ENCODE measurements around the gene IFI27L1.

The IFI27L1 gene

DNA sequence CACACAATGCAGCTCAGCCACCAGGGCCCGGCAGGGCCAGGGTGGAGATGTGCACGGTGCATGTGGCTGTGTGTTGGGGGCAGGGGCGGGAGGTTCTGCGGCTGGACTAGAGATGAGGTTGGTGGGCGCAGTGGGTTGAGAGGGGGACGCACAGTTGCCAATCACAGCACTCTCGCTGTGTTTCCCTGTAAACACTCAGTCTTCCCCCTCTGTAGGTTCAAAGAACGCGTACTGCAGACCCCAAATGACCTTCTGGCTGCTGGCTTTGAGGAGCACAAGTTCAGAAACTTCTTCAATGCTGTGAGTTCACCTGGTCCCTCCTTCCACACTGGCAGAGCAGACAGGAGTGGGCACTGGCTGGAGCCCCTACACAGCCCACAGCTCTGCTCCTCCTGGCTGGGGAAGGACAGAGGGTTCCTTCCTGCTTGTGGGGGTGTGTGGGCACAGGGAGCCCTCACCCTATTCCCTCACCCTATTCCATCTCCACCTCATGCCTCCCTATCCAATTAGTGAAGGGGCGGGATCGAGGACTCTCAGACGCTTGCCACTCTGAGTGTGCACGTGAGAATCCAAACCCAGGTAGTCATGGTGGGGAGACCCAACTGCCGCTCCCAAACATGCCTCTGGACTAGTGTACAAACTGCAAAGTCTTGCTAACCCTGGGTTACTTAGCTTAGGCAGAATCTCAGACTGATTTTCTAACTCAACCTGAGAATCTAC is 37.2 kb upstream of the IFI27L1 start:
- no peaks in the 10 kb centered on the region for H3K27me3 ChIP-seq (replicated peaks; ENCODE audit: insufficient read depth, low read length)
- H3K4me1 ChIP-seq (ENCODE audit: low read length) = no peaks in the 10 kb centered on the region
- no peaks in the 10 kb centered on the region for H3K9me2 ChIP-seq (replicated peaks; ENCODE audit: insufficient read depth, low read length)
- no peak overlapping the region for H2AFZ ChIP-seq (ENCODE audit: low read length)
- H3K4me2 ChIP-seq (ENCODE audit: low read depth, low read length) = no peak overlapping the region
- H3K9ac ChIP-seq (ENCODE audit: low read length) = no peak overlapping the region
- no peaks in the 10 kb centered on the region for H4K20me1 ChIP-seq (ENCODE audit: insufficient read depth, low read length)
- no peak overlapping the region for H3K4me3 ChIP-seq (ENCODE audit: low read length)
- H3F3A ChIP-seq (ENCODE audit: insufficient read depth, low read length) = no peaks in the 10 kb centered on the region
- no peaks in the 10 kb centered on the region for H3K79me2 ChIP-seq (ENCODE audit: low read length)
- no peaks in the 10 kb centered on the region for H3K36me3 ChIP-seq (replicated peaks; ENCODE audit: insufficient read depth, low read length)
- no peak for DNase-seq
- no peak overlapping the region for H3K27ac ChIP-seq (ENCODE audit: low read length)
- no peaks in the 10 kb centered on the region for H3K9me3 ChIP-seq (replicated peaks; ENCODE audit: insufficient read depth, low read length)
- TF ChIP-seq EZH2 (optimal IDR thresholded peaks at IDR 0.05; ENCODE audit: low read depth, low read length) = no peak
- TF ChIP-seq EZH2phosphoT487 (IDR thresholded peaks at IDR 0.05; ENCODE audit: low read length) = no peak
- TF ChIP-seq, protein P1, sequence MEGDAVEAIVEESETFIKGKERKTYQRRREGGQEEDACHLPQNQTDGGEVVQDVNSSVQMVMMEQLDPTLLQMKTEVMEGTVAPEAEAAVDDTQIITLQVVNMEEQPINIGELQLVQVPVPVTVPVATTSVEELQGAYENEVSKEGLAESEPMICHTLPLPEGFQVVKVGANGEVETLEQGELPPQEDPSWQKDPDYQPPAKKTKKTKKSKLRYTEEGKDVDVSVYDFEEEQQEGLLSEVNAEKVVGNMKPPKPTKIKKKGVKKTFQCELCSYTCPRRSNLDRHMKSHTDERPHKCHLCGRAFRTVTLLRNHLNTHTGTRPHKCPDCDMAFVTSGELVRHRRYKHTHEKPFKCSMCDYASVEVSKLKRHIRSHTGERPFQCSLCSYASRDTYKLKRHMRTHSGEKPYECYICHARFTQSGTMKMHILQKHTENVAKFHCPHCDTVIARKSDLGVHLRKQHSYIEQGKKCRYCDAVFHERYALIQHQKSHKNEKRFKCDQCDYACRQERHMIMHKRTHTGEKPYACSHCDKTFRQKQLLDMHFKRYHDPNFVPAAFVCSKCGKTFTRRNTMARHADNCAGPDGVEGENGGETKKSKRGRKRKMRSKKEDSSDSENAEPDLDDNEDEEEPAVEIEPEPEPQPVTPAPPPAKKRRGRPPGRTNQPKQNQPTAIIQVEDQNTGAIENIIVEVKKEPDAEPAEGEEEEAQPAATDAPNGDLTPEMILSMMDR (IDR thresholded peaks at IDR 0.05; ENCODE audit: low read length) = no peak

- no peak overlapping the region for H3K9ac ChIP-seq (ENCODE audit: low read length)
- no peaks in the 10 kb centered on the region for H4K20me1 ChIP-seq (ENCODE audit: insufficient read depth, low read length)
- no peak overlapping the region for H3K4me3 ChIP-seq (ENCODE audit: low read length)
- no peak overlapping the region for H3K27ac ChIP-seq (ENCODE audit: low read length)
- H3K27me3 ChIP-seq (replicated peaks; ENCODE audit: insufficient read depth, low read length) = no peaks in the 10 kb centered on the region
- H3K9me2 ChIP-seq (replicated peaks; ENCODE audit: insufficient read depth, low read length) = no peaks in the 10 kb centered on the region
- H3K79me2 ChIP-seq (ENCODE audit: low read length) = no peaks in the 10 kb centered on the region
- H3F3A ChIP-seq (ENCODE audit: insufficient read depth, low read length) = no peaks in the 10 kb centered on the region
- H3K36me3 ChIP-seq (replicated peaks; ENCODE audit: insufficient read depth, low read length) = no peaks in the 10 kb centered on the region
- no peaks in the 10 kb centered on the region for H3K9me3 ChIP-seq (replicated peaks; ENCODE audit: insufficient read depth, low read length)
- no peak overlapping the region for H2AFZ ChIP-seq (ENCODE audit: low read length)
- no peak for TF ChIP-seq EZH2phosphoT487 (IDR thresholded peaks at IDR 0.05; ENCODE audit: low read length)
- TF ChIP-seq, protein P1 (IDR thresholded peaks at IDR 0.05; ENCODE audit: low read length) = no peak
- no peak for TF ChIP-seq EZH2 (optimal IDR thresholded peaks at IDR 0.05; ENCODE audit: low read depth, low read length)
- no peak overlapping the region for H3K4me2 ChIP-seq (ENCODE audit: low read depth, low read length)
- no peaks in the 10 kb centered on the region for H3K4me1 ChIP-seq (ENCODE audit: low read length)
- DNase-seq = no peak
These were observed 36.5 kb upstream of the IFI27L1 start for GRCh38 chr14:94044476-94045091.

DNA sequence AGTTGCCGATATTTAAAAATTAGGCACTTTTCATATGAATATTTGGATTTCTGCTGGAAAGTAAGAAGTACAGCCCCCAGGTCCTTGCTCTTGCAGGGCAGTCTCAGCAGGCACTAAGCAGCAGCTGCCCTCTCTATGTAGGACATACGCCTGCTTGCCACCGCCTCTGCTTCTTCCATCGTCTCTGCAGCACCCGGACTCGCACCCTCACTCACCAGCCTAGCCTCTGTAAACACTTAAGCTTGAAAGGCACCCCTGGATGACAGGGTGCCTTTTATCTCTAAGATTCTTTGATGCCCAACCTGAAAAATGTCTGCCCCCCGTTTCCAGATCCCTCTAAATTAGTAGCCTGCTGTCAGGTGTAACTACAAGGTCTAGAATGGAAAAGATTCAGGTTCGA is 36.0 kb upstream of the IFI27L1 start:
- TF ChIP-seq EZH2phosphoT487 (IDR thresholded peaks at IDR 0.05; ENCODE audit: low read length) = no peak
- TF ChIP-seq, protein P1 (IDR thresholded peaks at IDR 0.05; ENCODE audit: low read length) = no peak
- TF ChIP-seq EZH2 (optimal IDR thresholded peaks at IDR 0.05; ENCODE audit: low read depth, low read length) = no peak

More for the DNA sequence above, 36.0 kb upstream of the IFI27L1 start:
- Histone ChIP-seq H3K4me1 (ENCODE audit: low read length) (no peaks in the 10 kb centered on the region), H3K9me3 (replicated peaks; ENCODE audit: insufficient read depth, low read length) (no peaks in the 10 kb centered on the region), H3K4me3 (ENCODE audit: low read length) (no peak overlapping the region), H3K36me3 (replicated peaks; ENCODE audit: insufficient read depth, low read length) (no peaks in the 10 kb centered on the region), H3F3A (ENCODE audit: insufficient read depth, low read length) (no peaks in the 10 kb centered on the region), H3K9ac (ENCODE audit: low read length) (no peak overlapping the region), H3K27ac (ENCODE audit: low read length) (no peak overlapping the region), H3K27me3 (replicated peaks; ENCODE audit: insufficient read depth, low read length) (no peaks in the 10 kb centered on the region), H4K20me1 (ENCODE audit: insufficient read depth, low read length) (no peaks in the 10 kb centered on the region), H3K4me2 (ENCODE audit: low read depth, low read length) (no peak overlapping the region), H3K9me2 (replicated peaks; ENCODE audit: insufficient read depth, low read length) (no peaks in the 10 kb centered on the region), H2AFZ (ENCODE audit: low read length) (no peak overlapping the region), H3K79me2 (ENCODE audit: low read length) (no peaks in the 10 kb centered on the region)
- no peak for DNase-seq

Data from MM.1S (cell line).